ENCODE results near the gene PHTF1. TPM values are rescaled to one million over a fixed set of nuclear protein-coding genes. Genes with fewer than 3 reads are reported as not detected.

PHTF1 gene
- total and polyA plus RNA-seq, 10 of the 15 experiments (the other 5 are each of a cell fraction or from before 2014, with no cell fraction given) = 7.8 to 37.6 (median 24.1) TPM

GRCh38 chr1:113652771-113653170 lies 106.5 kb downstream of the PHTF1 start:
- Histone ChIP-seq H2AFZ (ENCODE audit: control insufficient read depth, low read depth, low read length) (no peak overlapping the region), H3K9me3 (replicated peaks; ENCODE audit: control insufficient read depth, insufficient read depth, low read length) (no peaks in the 10 kb centered on the region), H3K27ac (ENCODE audit: control insufficient read depth, insufficient read depth) (no peak overlapping the region), H3K4me2 (ENCODE audit: control insufficient read depth, insufficient read depth) (no peak overlapping the region), H3K4me3 (no peak overlapping the region), H3K4me1 (ENCODE audit: control insufficient read depth, insufficient read depth, low read length) (no peaks in the 10 kb centered on the region), H3K36me3 (ENCODE audit: control insufficient read depth in 2 of 2, insufficient read depth in 2 of 2, low read length in 1 of 2) (no peaks in the 10 kb centered on the region), H3K9ac (ENCODE audit: control insufficient read depth, insufficient read depth, low read length) (no peak overlapping the region), H3K27me3 (replicated peaks in 1 of 2; ENCODE audit: control insufficient read depth in 2 of 2, insufficient read depth in 2 of 2, low read length in 1 of 2) (no peaks in the 10 kb centered on the region), H4K20me1 (ENCODE audit: control insufficient read depth, insufficient read depth) (no peaks in the 10 kb centered on the region), H3K79me2 (ENCODE audit: control insufficient read depth, insufficient read depth, low read length) (no peaks in the 10 kb centered on the region)
- BruUV-seq (replicated peaks) = no TSS peak
- RAD21 ChIA-PET (ENCODE audit: unreplicated experiment) = no interaction called here
- ATAC-seq = no peak
- CTCF ChIA-PET = interaction anchor here (0.7 kb wide), 1 partner anchor 132 kb away, joined by 3 read pairs; no protein-coding TSS in a partner anchor
- no peak for TF ChIP-seq PRDM15 (CRISPR knock-in tag; IDR thresholded peaks at IDR 0.05)
- no peak for TF ChIP-seq MLLT1 (IDR thresholded peaks at IDR 0.05)
- TF ChIP-seq BCL3 (IDR thresholded peaks at IDR 0.05; ENCODE audit: borderline replicate concordance, insufficient read depth, low read depth, low read length, poor library complexity, severe bottlenecking) = no peak
- TF ChIP-seq ZBTB40 (IDR thresholded peaks at IDR 0.05; ENCODE audit: borderline replicate concordance) = no peak
- no peak for TF ChIP-seq ESRRA (IDR thresholded peaks at IDR 0.05; ENCODE audit: low read length)
- TF ChIP-seq SREBF2 (IDR thresholded peaks at IDR 0.05; ENCODE audit: low read length) = no peak
- TF ChIP-seq RCOR1 (conservative IDR thresholded peaks at IDR 0.05; ENCODE audit: low read depth, low read length) = no peak
- in situ Hi-C loops (cut with MboI) = no loop called here
- no peak for DNase-seq (ENCODE audit: low read depth, low spot score)
- FAIRE-seq = no peak
- POLR2A ChIA-PET = no interaction called here
- SMC1A ChIA-PET (ENCODE audit: uncharacterized antibody, unreplicated experiment) = no interaction called here
- intact Hi-C loops (cut with micrococcal nuclease; ENCODE audit: unreplicated experiment) = no loop called here
